ENCODE measurements around the gene CCDC149. TPM values are rescaled to one million over a fixed set of nuclear protein-coding genes. Genes with fewer than 3 reads are reported as not detected.

CCDC149 gene
- total and polyA plus RNA-seq, 2 of the 8 experiments (the other 6 are each of a cell fraction or from before 2014, with no cell fraction given) = 2.2 to 5.6 TPM

- TF ChIP-seq JUN (IDR thresholded peaks at IDR 0.05; ENCODE audit: low read depth, low read length) (no peak), CBX8 (IDR thresholded peaks at IDR 0.05; ENCODE audit: borderline replicate concordance, low read depth, low read length) (no peak), EGR1 (IDR thresholded peaks at IDR 0.05; ENCODE audit: borderline replicate concordance, low read depth, low read length) (no peak), BCL11A (IDR thresholded peaks at IDR 0.05; ENCODE audit: low read depth in 2 of 2, low read length in 2 of 2) (no peak), NANOG (IDR thresholded peaks at IDR 0.05; ENCODE audit: insufficient read depth, low read depth, low read length, poor library complexity, severe bottlenecking) (no peak)
Observed at GRCh38 chr4:24862073-24862751, 50.6 kb downstream of the CCDC149 start.

More at GRCh38 chr4:24862073-24862751, 50.6 kb downstream of the CCDC149 start:
- Histone ChIP-seq H2BK5ac (ENCODE audit: low read depth, low read length) (no peak overlapping the region), H3K9me3 (ENCODE audit: insufficient read depth in 2 of 2, low read depth in 1 of 2, low read length in 1 of 2) (peaks cover 4 to 5% of the 10 kb centered on the region in 2 experiments; a peak in 3 of 4 replicates), H2AK5ac (ENCODE audit: low read depth, low read length) (no peak overlapping the region), H3K79me1 (ENCODE audit: low read depth, low read length) (no peaks in the 10 kb centered on the region), H3K23ac (ENCODE audit: insufficient read length) (no peak overlapping the region), H3K27ac (ENCODE audit: low read depth, low read length) (no peak overlapping the region), H2AFZ (ENCODE audit: low read length) (no peak overlapping the region), H4K8ac (ENCODE audit: extremely low read depth, insufficient read depth, low read length) (no peak overlapping the region), H2BK12ac (ENCODE audit: low read depth, low read length) (no peak overlapping the region), H3K23me2 (ENCODE audit: low read depth, low read length) (no peaks in the 10 kb centered on the region), H3K56ac (replicated peaks; ENCODE audit: insufficient read length, low read depth, low read length) (no peak overlapping the region), H3K4me2 (ENCODE audit: insufficient read depth in 1 of 2, low read depth in 2 of 2, low read length in 2 of 2) (no peak overlapping the region), H4K20me1 (replicated peaks in 1 of 2; ENCODE audit: control insufficient read depth in 1 of 2, insufficient read depth in 2 of 2, low read length in 2 of 2) (no peaks in the 10 kb centered on the region), H3K4me1 (replicated peaks in 1 of 4; ENCODE audit: control insufficient read depth in 3 of 4, insufficient read depth in 4 of 4, low read length in 3 of 4) (peaks cover 0 to 6% (median 2%) of the 10 kb centered on the region in 4 experiments; a peak in 3 of 7 replicates), H4K91ac (replicated peaks; ENCODE audit: insufficient read length, low read length) (no peak overlapping the region), H3K14ac (ENCODE audit: insufficient read length) (no peak overlapping the region), H3K36me3 (ENCODE audit: control insufficient read depth in 2 of 4, insufficient read depth in 4 of 4, low read length in 3 of 4) (peaks cover 0 to 9% (median 1%) of the 10 kb centered on the region in 4 experiments; a peak in 2 of 8 replicates), H2BK20ac (ENCODE audit: low read length) (no peak overlapping the region), H3K79me2 (ENCODE audit: control insufficient read depth in 1 of 2, insufficient read depth in 2 of 2, low read length in 2 of 2) (no peaks in the 10 kb centered on the region), H3K4me3 (ENCODE audit: extremely low read depth in 1 of 4, insufficient read depth in 2 of 4, low read depth in 3 of 4, low read length in 4 of 4) (no peak overlapping the region), H3K27me3 (replicated peaks in 1 of 4; ENCODE audit: control insufficient read depth in 3 of 4, extremely low read depth in 1 of 4, insufficient read depth in 3 of 4, low read length in 3 of 4) (no peaks in the 10 kb centered on the region), H2BK15ac (ENCODE audit: low read length) (no peak overlapping the region), H4K5ac (ENCODE audit: insufficient read length, low read depth, low read length) (no peak overlapping the region), H2BK120ac (replicated peaks; ENCODE audit: low read depth, low read length) (no peak overlapping the region), H3K18ac (ENCODE audit: extremely low read depth, low read length) (no peak overlapping the region), H3K4ac (replicated peaks; ENCODE audit: insufficient read length, low read depth, low read length) (no peak overlapping the region), H3K9ac (replicated peaks in 1 of 4; ENCODE audit: extremely low read depth in 1 of 4, low read depth in 3 of 4, low read length in 3 of 4) (no peak overlapping the region)
- no peak for DNase-seq (ENCODE audit: low read depth in 1 of 2, low spot score in 2 of 2)
- POLR2A ChIA-PET (ENCODE audit: partially characterized antibody) = no interaction called here
- CTCF ChIA-PET (ENCODE audit: partially characterized antibody) = interaction anchor here (0.6 kb wide), 1 partner anchor 86 kb away, joined by 4 read pairs; no protein-coding TSS in a partner anchor
- peak; percentile 13 for FAIRE-seq
- 96% methylated on average over 8 of the region's 8 CpGs; no CpG with 5 or more reads in 1 of the 2 experiments for WGBS, 2 experiments (ENCODE audit: extremely low coverage in 1 of 2, insufficient coverage in 1 of 2, insufficient read length in 1 of 2, insufficient replicate concordance in 2 of 2, low coverage in 1 of 2, low lambda C conversion rate in 2 of 2, missing lambda C conversion rate in 1 of 2)
